ENCODE results near the gene TACR1.

Gene TACR1

DNA sequence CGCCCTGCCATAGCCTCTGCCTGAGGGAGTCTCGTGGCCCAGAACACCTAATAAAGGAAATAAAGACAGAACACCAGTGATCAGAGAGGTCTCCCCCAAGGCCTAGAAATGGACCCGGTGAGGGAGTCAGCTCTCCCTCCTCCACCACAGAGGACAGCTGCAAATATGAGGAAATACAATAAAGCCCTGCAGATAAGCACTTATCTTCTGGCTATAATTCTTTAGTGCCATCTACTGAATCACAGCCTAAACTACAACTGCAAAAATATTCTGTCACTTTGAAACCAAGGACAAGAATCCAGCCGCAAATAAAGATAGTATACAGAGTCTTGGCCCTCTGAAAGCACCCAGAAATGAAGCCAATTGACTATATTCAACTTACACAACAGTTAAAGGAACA is 42.4 kb upstream of the TACR1 start (continued):
- TF ChIP-seq, protein P1, sequence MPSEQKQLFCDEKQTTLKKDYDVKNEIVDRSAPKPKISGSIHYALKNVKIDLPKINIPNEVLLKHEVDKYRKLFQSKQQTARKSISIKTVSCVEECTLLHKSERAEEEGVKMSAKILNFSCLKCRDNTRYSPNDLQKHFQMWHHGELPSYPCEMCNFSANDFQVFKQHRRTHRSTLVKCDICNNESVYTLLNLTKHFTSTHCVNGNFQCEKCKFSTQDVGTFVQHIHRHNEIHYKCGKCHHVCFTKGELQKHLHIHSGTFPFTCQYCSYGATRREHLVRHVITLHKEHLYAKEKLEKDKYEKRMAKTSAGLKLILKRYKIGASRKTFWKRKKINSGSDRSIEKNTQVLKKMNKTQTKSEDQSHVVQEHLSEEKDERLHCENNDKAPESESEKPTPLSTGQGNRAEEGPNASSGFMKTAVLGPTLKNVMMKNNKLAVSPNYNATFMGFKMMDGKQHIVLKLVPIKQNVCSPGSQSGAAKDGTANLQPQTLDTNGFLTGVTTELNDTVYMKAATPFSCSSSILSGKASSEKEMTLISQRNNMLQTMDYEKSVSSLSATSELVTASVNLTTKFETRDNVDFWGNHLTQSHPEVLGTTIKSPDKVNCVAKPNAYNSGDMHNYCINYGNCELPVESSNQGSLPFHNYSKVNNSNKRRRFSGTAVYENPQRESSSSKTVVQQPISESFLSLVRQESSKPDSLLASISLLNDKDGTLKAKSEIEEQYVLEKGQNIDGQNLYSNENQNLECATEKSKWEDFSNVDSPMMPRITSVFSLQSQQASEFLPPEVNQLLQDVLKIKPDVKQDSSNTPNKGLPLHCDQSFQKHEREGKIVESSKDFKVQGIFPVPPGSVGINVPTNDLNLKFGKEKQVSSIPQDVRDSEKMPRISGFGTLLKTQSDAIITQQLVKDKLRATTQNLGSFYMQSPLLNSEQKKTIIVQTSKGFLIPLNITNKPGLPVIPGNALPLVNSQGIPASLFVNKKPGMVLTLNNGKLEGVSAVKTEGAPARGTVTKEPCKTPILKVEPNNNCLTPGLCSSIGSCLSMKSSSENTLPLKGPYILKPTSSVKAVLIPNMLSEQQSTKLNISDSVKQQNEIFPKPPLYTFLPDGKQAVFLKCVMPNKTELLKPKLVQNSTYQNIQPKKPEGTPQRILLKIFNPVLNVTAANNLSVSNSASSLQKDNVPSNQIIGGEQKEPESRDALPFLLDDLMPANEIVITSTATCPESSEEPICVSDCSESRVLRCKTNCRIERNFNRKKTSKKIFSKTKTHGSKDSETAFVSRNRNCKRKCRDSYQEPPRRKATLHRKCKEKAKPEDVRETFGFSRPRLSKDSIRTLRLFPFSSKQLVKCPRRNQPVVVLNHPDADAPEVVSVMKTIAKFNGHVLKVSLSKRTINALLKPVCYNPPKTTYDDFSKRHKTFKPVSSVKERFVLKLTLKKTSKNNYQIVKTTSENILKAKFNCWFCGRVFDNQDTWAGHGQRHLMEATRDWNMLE (tag by site-specific recombination; conservative IDR thresholded peaks at IDR 0.05; ENCODE audit: low read depth), result no peak
- no peak for TF ChIP-seq ZNF600 (tag by site-specific recombination; IDR thresholded peaks at IDR 0.05)
- no peak for TF ChIP-seq ZNF571 (tag by site-specific recombination; IDR thresholded peaks at IDR 0.05)
- no peak for TF ChIP-seq BCL11A (tag by site-specific recombination; IDR thresholded peaks at IDR 0.05; ENCODE audit: low read depth)
- TF ChIP-seq ZNF654 (tag by site-specific recombination; IDR thresholded peaks at IDR 0.05; ENCODE audit: low read depth), result peak; percentile 12; the same call in 1 of the 2 replicates
- no peak for TF ChIP-seq ZNF768 (tag by site-specific recombination; IDR thresholded peaks at IDR 0.05)

DNA sequence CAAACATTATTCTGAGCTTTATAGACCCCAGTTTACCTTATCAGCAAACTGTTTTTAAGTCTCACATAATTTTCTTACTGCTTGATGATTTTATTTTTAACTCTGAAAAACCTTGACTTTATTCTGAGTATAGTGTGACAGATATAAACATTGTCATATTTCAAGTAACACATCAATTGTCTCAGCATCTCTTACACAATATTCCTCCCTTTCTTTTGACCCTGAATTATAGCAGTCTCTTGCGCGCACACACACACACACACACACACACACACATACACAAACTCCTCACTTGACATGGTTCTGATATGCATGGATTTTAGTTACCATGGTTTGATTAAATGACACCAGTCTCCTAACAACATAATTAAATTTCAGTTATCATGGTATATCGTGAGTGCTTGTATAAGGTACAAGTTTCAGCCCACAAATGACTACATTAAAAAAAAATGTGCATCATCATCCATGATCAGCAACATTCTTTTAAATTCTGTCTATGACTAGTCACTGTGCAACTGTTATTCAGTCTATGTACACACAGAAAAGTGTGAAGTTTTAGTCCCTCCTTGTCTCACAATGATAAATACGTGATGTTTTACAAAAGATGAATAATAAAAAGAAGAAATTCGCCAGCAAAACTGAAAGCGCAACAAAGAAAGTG is 39.5 kb upstream of the TACR1 start:
- Histone ChIP-seq H3K36me3 (ENCODE audit: control insufficient read depth in 2 of 2, insufficient read depth in 1 of 2, low read length in 2 of 2) (no peaks in the 10 kb centered on the region), H3K4me3 (ENCODE audit: low read depth, low read length) (no peak overlapping the region), H3K4me1 (ENCODE audit: control insufficient read depth, insufficient read depth, low read length) (no peaks in the 10 kb centered on the region), H3K27ac (ENCODE audit: extremely low read depth, low read depth, low read length) (no peak overlapping the region), H3K9me3 (ENCODE audit: control insufficient read depth, insufficient read depth, low read depth, low read length) (no peaks in the 10 kb centered on the region)
- CTCF ChIA-PET, result interaction anchor here (0.6 to 1.1 kb wide), 2 partner anchors 17 to 353 kb away, joined by 3 to 4 read pairs; no protein-coding TSS in a partner anchor
- POLR2A ChIA-PET, result no interaction called here
- TF ChIP-seq, protein P2, sequence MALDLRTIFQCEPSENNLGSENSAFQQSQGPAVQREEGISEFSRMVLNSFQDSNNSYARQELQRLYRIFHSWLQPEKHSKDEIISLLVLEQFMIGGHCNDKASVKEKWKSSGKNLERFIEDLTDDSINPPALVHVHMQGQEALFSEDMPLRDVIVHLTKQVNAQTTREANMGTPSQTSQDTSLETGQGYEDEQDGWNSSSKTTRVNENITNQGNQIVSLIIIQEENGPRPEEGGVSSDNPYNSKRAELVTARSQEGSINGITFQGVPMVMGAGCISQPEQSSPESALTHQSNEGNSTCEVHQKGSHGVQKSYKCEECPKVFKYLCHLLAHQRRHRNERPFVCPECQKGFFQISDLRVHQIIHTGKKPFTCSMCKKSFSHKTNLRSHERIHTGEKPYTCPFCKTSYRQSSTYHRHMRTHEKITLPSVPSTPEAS (tag by site-specific recombination; IDR thresholded peaks at IDR 0.05), result 0 out of 2 replicates have a peak, but pooled peaks have one; percentile 11
- TF ChIP-seq, protein P3, sequence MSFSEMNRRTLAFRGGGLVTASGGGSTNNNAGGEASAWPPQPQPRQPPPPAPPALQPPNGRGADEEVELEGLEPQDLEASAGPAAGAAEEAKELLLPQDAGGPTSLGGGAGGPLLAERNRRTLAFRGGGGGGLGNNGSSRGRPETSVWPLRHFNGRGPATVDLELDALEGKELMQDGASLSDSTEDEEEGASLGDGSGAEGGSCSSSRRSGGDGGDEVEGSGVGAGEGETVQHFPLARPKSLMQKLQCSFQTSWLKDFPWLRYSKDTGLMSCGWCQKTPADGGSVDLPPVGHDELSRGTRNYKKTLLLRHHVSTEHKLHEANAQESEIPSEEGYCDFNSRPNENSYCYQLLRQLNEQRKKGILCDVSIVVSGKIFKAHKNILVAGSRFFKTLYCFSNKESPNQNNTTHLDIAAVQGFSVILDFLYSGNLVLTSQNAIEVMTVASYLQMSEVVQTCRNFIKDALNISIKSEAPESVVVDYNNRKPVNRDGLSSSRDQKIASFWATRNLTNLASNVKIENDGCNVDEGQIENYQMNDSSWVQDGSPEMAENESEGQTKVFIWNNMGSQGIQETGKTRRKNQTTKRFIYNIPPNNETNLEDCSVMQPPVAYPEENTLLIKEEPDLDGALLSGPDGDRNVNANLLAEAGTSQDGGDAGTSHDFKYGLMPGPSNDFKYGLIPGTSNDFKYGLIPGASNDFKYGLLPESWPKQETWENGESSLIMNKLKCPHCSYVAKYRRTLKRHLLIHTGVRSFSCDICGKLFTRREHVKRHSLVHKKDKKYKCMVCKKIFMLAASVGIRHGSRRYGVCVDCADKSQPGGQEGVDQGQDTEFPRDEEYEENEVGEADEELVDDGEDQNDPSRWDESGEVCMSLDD (tag by site-specific recombination; IDR thresholded peaks at IDR 0.05), result no peak

DNA sequence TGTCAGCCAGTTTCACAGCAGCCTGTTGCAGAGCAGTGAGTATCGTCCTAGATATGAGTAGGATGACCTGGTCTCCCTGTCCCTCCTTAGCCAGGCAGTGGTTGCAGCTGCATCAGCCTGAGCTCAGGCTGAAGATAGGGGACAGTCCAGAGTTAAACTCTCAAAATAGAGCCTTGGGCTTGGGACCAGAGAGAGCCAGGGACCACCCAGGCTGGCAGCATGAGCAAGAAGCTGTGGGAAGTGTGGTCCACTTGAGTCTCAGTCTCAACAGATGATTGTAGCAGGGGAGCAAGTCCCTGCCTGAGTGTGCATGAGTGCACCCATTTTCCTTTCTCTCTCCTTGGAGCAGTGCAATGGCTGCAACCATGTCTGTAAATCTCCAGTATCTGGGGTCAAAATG is 38.0 kb upstream of the TACR1 start:
- no peak for TF ChIP-seq ZSCAN23 (tag by site-specific recombination; IDR thresholded peaks at IDR 0.05)
- no peak for TF ChIP-seq ZNF37A (tag by site-specific recombination; IDR thresholded peaks at IDR 0.05)
- TF ChIP-seq ZNF776 (tag by site-specific recombination; IDR thresholded peaks at IDR 0.05; ENCODE audit: borderline replicate concordance), result no peak
- TF ChIP-seq ZBTB1 (tag by site-specific recombination; IDR thresholded peaks at IDR 0.05), result no peak
- TF ChIP-seq TCF7L2 (IDR thresholded peaks at IDR 0.05; ENCODE audit: borderline replicate concordance, low read depth, low read length), result no peak
- TF ChIP-seq, protein P4, sequence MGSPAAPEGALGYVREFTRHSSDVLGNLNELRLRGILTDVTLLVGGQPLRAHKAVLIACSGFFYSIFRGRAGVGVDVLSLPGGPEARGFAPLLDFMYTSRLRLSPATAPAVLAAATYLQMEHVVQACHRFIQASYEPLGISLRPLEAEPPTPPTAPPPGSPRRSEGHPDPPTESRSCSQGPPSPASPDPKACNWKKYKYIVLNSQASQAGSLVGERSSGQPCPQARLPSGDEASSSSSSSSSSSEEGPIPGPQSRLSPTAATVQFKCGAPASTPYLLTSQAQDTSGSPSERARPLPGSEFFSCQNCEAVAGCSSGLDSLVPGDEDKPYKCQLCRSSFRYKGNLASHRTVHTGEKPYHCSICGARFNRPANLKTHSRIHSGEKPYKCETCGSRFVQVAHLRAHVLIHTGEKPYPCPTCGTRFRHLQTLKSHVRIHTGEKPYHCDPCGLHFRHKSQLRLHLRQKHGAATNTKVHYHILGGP (tag by site-specific recombination; IDR thresholded peaks at IDR 0.05), result no peak
- no peak for TF ChIP-seq BCL11A (tag by site-specific recombination; IDR thresholded peaks at IDR 0.05; ENCODE audit: low read depth)
- TF ChIP-seq SALL2 (tag by site-specific recombination; IDR thresholded peaks at IDR 0.05; ENCODE audit: borderline replicate concordance), result no peak
- TF ChIP-seq ZNF24 (tag by site-specific recombination; IDR thresholded peaks at IDR 0.05), result no peak
- TF ChIP-seq ZNF624 (tag by site-specific recombination; IDR thresholded peaks at IDR 0.05), result no peak
- Histone ChIP-seq H3K4me3 (ENCODE audit: low read depth, low read length) (no peak overlapping the region), H3K4me1 (ENCODE audit: control insufficient read depth, insufficient read depth, low read length) (no peaks in the 10 kb centered on the region), H3K9me3 (ENCODE audit: control insufficient read depth, insufficient read depth, low read depth, low read length) (no peaks in the 10 kb centered on the region), H3K36me3 (ENCODE audit: control insufficient read depth in 2 of 2, insufficient read depth in 1 of 2, low read length in 2 of 2) (no peaks in the 10 kb centered on the region), H3K27ac (ENCODE audit: extremely low read depth, low read depth, low read length) (no peak overlapping the region)
- ChIA-PET POLR2A (no interaction called here), CTCF (interaction anchor here (0.6 to 1.1 kb wide), 4 partner anchors 138 to 534 kb away, joined by 3 to 5 read pairs (median 3); no protein-coding TSS in a partner anchor)

Measured in HEK293 (cell line).